Gastrocnemius medialis (tissue), 4 donors: Measurements from ENCODE around the gene CAV1. TPM values are rescaled to one million over a fixed set of nuclear protein-coding genes. Genes with fewer than 3 reads are reported as not detected.

Experiments used
- ATAC-seq, 2 donors: fragments of 150-250 bp; one replicate each; pipeline ENCODE4 v1.9.1; 2016
- DNase-seq, 2 donors: peaks; one replicate each; pipeline ENCODE4 v3.0.0-alpha.2; 2019
- H3K27ac ChIP-seq, 4 donors: fragments of 200-600 bp; sonication (generic); 1 replicate in 1 of 4; 2 replicates in 3 of 4; pipeline ENCODE4 v1.5.1; 2016 to 2018; ENCODE audit warnings: mild to moderate bottlenecking in 2 of 4, moderate library complexity in 1 of 4
- H3K27me3 ChIP-seq, 3 donors: fragments of 200-600 bp; sonication (generic) in 2 of 3; 1 replicate in 1 of 3; 2 replicates in 2 of 3; pipeline versions ENCODE4 v1.5.1 to v1.6.0; 2016 to 2019; ENCODE audit warnings: mild to moderate bottlenecking in 1 of 3, moderate library complexity in 1 of 3
- H3K36me3 ChIP-seq, 2 donors: fragments of 200-600 bp; sonication (generic) in 1 of 2; one replicate each; pipeline ENCODE4 v1.5.1; 2017 to 2018
- H3K4me1 ChIP-seq, 2 donors: fragments of 200-600 bp; sonication (generic) in 1 of 2; one replicate each; pipeline ENCODE4 v1.5.1; 2016 to 2017; ENCODE audit warnings: mild to moderate bottlenecking in 2 of 2
- H3K4me3 ChIP-seq, 4 donors: fragments of 200-600 bp; sonication (generic) in 3 of 4; 1 replicate in 1 of 4; 2 replicates in 3 of 4; pipeline ENCODE4 v1.5.1; 2016 to 2019; ENCODE audit warnings: mild to moderate bottlenecking in 2 of 4
- H3K9me3 ChIP-seq, 3 donors: fragments of 200-600 bp; sonication (generic) in 2 of 3; 1 replicate in 1 of 3; 2 replicates in 2 of 3; pipeline ENCODE4 v1.5.1; 2016 to 2019
- POLR2A ChIP-seq, 2 donors: fragments of 450-650 bp; IDR thresholded peaks; one replicate each; pipeline ENCODE4 v1.6.1; 2017; ENCODE audit warnings: antibody characterized with exemption in 2 of 2, mild to moderate bottlenecking in 2 of 2, moderate library complexity in 2 of 2
- in situ Hi-C, 4 donors: fragments of 200-750 bp; cut with MboI; loops; one replicate each; pipeline versions ENCODE4 v1.15.0 to v1.8.0; 2017; ENCODE audit warnings: low sequenced_read_pairs in 4 of 4
- intact Hi-C: fragments of 100-400 bp; cut with DNase I; formaldehyde crosslinking; loops from one replicate; pipeline ENCODE4 v1.15.1; 2023; ENCODE audit warnings: low total_unique reads
- total RNA-seq, 4 donors: library from RNA; depleted of rRNA; stranded (reverse); fragments of >200 nt; gene quantifications; one replicate each; pipeline versions ENCODE4 v1.1.0 to v1.2.3, GENCODE V29; 2016
- TF ChIP-seq, protein P1 (sequence below), 5 experiments: fragments of 450-650 bp in 3 of 5; fragments of 200-600 bp in 2 of 5; sonication (generic) in 2 of 5; IDR thresholded peaks in 4 of 5; conservative IDR thresholded peaks in 1 of 5; 1 replicate in 4 of 5; 2 replicates in 1 of 5; pipeline ENCODE4 v1.5.1; 2016 to 2019; ENCODE audit warnings: antibody characterized with exemption in 5 of 5, mild to moderate bottlenecking in 3 of 5, moderate library complexity in 3 of 5

CAV1 gene
- total RNA-seq, 4 donors from 2014 or later, result 64.7 to 87.8 (median 71.2) TPM

DNA sequence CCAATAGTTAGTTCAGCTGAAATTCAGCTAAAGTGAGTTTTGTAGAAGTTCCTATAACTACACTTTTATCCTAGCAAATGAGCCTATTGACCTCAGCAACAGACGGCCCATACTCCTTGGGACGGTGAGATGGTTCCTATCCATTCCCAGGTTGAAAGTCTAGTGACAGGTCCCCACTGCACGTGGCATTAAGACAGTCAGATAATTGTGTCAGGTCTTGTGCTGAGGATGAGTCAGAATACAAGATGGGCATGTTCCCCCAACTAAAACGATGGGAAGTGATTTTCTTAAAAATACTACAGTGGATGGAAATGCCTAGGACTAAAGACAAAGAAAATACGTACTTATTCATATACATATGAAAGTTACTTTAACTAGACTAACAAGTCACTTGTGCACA lies 2.1 kb downstream of the CAV1 start:
- DNase-seq (no peak), ATAC-seq (no peak)
- Histone ChIP-seq H3K36me3 (peaks cover 0 to 4% of the 10 kb centered on the region in 2 donors), H3K9me3 (no peaks in the 10 kb centered on the region), H3K4me3 (peak overlapping the region; percentile 59 to 79 (median 70)), H3K27me3 (no peaks in the 10 kb centered on the region), H3K4me1 (peaks cover under 1 to 14% of the 10 kb centered on the region in 2 donors), H3K27ac (peak overlapping the region; percentile 82 to 85 (median 82))
- intact Hi-C loops (loop anchor here (1.0 to 5.0 kb wide), 3 partner anchors 56 to 280 kb away; no protein-coding TSS in a partner anchor), in situ Hi-C loops (loop anchor here (5.0 to 10.0 kb wide), 3 partner anchors 58 to 270 kb away; no protein-coding TSS in a partner anchor)
- TF ChIP-seq, protein P1, sequence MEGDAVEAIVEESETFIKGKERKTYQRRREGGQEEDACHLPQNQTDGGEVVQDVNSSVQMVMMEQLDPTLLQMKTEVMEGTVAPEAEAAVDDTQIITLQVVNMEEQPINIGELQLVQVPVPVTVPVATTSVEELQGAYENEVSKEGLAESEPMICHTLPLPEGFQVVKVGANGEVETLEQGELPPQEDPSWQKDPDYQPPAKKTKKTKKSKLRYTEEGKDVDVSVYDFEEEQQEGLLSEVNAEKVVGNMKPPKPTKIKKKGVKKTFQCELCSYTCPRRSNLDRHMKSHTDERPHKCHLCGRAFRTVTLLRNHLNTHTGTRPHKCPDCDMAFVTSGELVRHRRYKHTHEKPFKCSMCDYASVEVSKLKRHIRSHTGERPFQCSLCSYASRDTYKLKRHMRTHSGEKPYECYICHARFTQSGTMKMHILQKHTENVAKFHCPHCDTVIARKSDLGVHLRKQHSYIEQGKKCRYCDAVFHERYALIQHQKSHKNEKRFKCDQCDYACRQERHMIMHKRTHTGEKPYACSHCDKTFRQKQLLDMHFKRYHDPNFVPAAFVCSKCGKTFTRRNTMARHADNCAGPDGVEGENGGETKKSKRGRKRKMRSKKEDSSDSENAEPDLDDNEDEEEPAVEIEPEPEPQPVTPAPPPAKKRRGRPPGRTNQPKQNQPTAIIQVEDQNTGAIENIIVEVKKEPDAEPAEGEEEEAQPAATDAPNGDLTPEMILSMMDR (IDR thresholded peaks at IDR 0.05 in 4 of 5, conservative IDR thresholded peaks at IDR 0.05 in 1 of 5), result no peak
- TF ChIP-seq POLR2A (IDR thresholded peaks at IDR 0.05), result no peak

DNA sequence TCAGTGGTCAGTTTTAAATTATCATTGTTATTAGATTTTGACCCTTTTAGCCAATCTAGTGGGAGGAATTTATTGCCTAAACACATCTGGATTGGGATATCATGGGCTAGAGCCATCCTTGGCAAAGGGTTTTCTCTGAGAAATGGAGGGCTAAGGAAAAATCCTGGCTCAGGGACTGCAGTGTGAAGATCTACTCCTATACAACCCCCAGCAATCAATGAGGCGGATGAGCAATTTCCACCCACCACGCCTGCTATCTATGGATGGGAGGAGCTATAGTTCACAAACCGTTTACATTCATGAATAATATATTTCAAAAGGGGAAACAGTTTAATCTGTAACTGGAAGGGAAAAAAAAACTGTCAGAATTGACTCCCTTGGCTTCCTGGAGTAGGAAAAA lies 2.7 kb downstream of the CAV1 start:
- Histone ChIP-seq H3K27me3 (no peaks in the 10 kb centered on the region), H3K27ac (peak overlapping the region; percentile 82 to 85 (median 82)), H3K4me3 (peak overlapping the region; percentile 59 to 79 (median 70)), H3K9me3 (no peaks in the 10 kb centered on the region), H3K36me3 (peaks cover 0 to 4% of the 10 kb centered on the region in 2 donors), H3K4me1 (peaks cover 7 to 14% of the 10 kb centered on the region in 2 donors)
- intact Hi-C loops (loop anchor here (2.0 to 5.0 kb wide), 2 partner anchors 55 to 280 kb away; no protein-coding TSS in a partner anchor), in situ Hi-C loops (loop anchor here (5.0 to 10.0 kb wide), 3 partner anchors 57 to 270 kb away; no protein-coding TSS in a partner anchor)
- no peak for TF ChIP-seq POLR2A (IDR thresholded peaks at IDR 0.05)
- TF ChIP-seq, protein P1 (IDR thresholded peaks at IDR 0.05 in 4 of 5, conservative IDR thresholded peaks at IDR 0.05 in 1 of 5), result no peak
- ATAC-seq, result no peak
- no peak for DNase-seq

DNA sequence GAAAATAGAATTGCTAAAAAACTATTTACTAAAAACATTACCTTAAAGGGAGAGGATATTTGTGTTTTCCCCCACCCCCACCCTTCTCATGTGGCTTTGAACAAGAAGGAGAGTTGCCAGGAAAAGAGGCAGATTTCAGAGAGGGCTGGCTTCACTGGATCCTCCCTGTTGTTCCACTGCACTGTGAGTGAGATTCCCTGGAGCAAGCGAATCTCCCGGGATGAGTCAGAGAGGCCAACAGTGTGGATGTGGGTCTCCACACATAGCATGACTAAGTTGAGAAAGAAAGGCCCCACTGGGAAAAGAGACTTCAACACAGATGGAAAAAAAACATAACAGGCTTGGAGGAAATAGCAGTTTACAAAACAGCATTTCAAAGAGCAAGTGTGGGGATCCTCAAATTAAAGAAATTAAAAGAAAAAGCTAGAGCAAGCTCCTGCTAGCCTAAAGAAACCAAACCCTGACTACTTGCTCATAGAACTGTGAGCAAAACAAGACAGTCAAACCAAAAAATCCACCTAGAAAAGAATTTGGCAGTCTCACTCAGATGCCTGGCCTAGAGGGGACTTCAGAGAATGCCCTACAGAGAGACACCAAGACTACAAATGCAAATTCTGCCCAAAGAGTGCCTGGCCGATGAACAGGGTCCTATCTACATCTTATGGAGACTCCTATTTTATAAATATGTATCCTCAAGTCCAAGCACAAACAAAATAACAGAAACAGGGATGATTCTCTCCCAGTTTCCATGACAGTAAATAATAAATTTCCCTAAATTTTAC lies 3.4 kb downstream of the CAV1 start:
- DNase-seq, result peak; percentile 46 to 57
- Histone ChIP-seq H3K27ac (peak overlapping the region; percentile 82 to 85 (median 82)), H3K4me1 (peaks cover 11 to 14% of the 10 kb centered on the region in 2 donors), H3K36me3 (peaks cover 0 to 4% of the 10 kb centered on the region in 2 donors), H3K9me3 (no peaks in the 10 kb centered on the region), H3K27me3 (no peaks in the 10 kb centered on the region), H3K4me3 (peak overlapping the region; percentile 59 to 79 (median 70))
- intact Hi-C loops (loop anchor here (5.0 kb wide), 1 partner anchor 279 kb away; no protein-coding TSS in a partner anchor), in situ Hi-C loops (loop anchor here (5.0 to 10.0 kb wide), 3 partner anchors 57 to 271 kb away; no protein-coding TSS in a partner anchor)
- ATAC-seq, result peak; percentile 23 to 57
- TF ChIP-seq POLR2A (IDR thresholded peaks at IDR 0.05), result no peak
- TF ChIP-seq, protein P1 (IDR thresholded peaks at IDR 0.05 in 4 of 5, conservative IDR thresholded peaks at IDR 0.05 in 1 of 5), result no peak

DNA sequence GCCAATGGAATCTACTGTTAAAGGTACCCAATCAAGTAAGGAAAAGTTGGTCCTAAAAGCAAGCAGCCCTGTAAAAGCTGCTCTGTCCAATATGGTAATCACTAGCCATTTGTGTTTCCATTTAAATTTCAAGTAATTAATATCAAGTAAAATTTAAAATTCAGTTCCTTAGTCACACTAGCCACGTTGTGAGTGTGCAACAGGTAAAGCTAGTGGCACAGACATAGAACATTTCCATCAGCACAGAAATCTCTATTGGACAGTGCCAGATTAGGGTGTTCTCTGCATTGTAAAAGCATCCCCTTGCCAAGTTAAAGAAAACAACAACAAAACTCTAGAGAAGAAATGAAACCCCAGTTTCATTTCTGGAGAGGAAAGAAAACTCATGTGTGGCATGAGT lies 4.4 kb downstream of the CAV1 start:
- Histone ChIP-seq H3K27me3 (no peaks in the 10 kb centered on the region), H3K4me1 (peaks cover 18 to 19% of the 10 kb centered on the region in 2 donors), H3K36me3 (peaks cover 0 to 4% of the 10 kb centered on the region in 2 donors), H3K4me3 (peak overlapping the region; percentile 8 to 79 (median 60)), H3K27ac (peak overlapping the region; percentile 10 to 83 (median 82)), H3K9me3 (no peaks in the 10 kb centered on the region)
- intact Hi-C loops (loop anchor here (5.0 kb wide), 1 partner anchor 278 kb away; no protein-coding TSS in a partner anchor), in situ Hi-C loops (loop anchor here (5.0 to 10.0 kb wide), 3 partner anchors 56 to 272 kb away; no protein-coding TSS in a partner anchor)
- no peak for TF ChIP-seq POLR2A (IDR thresholded peaks at IDR 0.05)
- TF ChIP-seq, protein P1 (IDR thresholded peaks at IDR 0.05 in 4 of 5, conservative IDR thresholded peaks at IDR 0.05 in 1 of 5), result no peak
- no peak for ATAC-seq
- no peak for DNase-seq
